ENCODE data around the gene CAMK2A. TPM values are rescaled to one million over a fixed set of nuclear protein-coding genes. Genes with fewer than 3 reads are reported as not detected.

Gene CAMK2A
- 1 to 10 TPM; 1.4 to 6.9 (median 3.6) TPM for total RNA-seq

DNA sequence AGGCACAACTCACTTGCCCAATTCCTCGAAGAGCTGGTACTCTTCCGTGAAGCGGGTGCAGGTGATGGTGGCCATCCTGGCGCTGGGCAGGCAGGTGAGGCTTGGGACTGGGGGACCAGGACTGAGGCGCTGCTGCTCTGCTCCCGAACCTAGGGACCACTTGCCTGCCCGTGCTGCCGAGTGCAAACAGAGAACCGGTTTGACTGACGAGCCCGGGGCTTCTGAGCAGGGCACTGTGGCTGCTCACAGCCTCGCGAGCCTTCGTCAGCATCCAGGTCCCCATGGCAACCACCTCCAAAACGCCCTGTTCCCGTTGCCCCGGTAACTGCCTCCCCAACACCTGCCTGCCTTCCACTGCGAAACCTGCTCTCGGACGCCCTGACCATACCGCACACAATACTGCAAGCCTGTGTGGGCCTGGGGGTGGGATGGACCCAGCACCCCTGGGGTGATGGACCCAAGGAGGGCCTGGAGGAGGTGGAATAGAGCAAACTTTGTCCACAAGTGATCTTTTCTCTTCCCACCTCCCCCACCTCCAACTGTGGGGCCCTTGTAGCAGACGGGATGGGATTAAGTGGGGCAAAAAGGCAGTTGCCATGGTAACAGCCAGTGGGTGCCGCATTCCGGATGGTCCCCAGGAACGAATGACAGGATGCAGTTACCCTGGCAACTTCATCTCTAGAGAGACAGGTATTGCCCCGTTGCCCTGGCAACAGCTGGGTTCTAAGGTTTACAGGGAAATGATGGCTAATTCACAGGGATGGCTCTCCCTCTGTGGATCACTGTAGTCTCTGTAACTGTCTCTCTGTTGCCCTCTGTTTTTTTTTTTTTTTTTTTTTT, at the start of gene CAMK2A:
TSS of gene CAMK2A (minus strand) at position 223 of the 840 bp plus-strand sequence. CDS start at position 75, 148 bp downstream.
- TF ChIP-seq POLR2AphosphoS5 (IDR thresholded peaks at IDR 0.05) (no peak), EP300 (IDR thresholded peaks at IDR 0.05) (no peak), CTCF (IDR thresholded peaks at IDR 0.05) (no peak)
- no peaks in the 10 kb centered on the region for H3K9me3 ChIP-seq
- WGBS, 2 donors (ENCODE audit: low coverage in 1 of 2), result 67 to 72% methylated on average over 4 to 5 of the region's 26 CpGs
- H3K36me3 ChIP-seq, result no peaks in the 10 kb centered on the region
- peaks cover 0 to 2% (median under 1%) of the 10 kb centered on the region in 3 donors for H3K4me1 ChIP-seq
- H3K27ac ChIP-seq, result no peak within 1 kb of the TSS
- no peak for ATAC-seq
- H3K4me3 ChIP-seq, result no peak within 1 kb of the TSS
- peaks cover 11% of the 10 kb centered on the region for H3K27me3 ChIP-seq

DNA sequence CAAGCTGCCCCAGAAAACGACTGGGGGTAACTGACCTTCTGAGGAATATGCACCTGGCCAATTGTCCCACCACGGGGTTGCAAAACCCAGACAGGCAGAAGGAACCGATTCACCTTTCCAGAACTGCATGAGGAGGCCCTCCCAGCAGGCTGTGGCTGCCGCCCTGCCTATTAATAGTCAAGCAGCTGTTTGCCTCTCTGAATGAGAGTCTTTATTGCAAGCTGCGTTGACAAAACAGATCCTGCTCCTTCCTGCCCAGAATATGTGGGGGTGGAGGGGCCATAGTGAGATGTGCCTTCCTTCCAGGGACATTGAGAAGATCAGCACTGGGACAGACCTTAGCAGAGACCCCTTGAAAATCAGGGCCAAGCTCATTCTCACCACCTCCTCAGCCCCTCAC, 49.6 kb upstream of the CAMK2A start:
- H3K27me3 ChIP-seq, result no peaks in the 10 kb centered on the region
- ATAC-seq, result no peak

DNA sequence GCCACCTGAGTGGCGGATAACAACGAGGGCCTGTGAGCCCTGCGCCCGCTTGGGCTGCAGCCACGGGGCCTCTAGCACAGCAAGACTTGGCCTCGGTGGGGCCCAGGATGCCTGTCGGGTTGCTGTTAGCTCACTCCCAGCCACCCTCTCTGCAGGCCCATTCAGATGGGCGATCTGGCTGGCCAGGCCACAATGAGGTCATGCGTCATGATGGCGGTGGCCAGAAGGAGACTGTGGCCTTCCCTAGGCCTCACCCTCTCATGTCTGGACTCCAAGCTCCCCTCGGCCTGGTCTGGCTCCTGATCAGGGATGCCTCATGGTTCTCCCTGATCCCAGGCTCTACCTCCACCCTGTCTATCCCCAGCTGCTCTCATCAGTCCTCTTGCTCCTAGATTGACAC, 49.0 kb upstream of the CAMK2A start:
- no peaks in the 10 kb centered on the region for H3K27me3 ChIP-seq
- WGBS, 2 donors (ENCODE audit: low coverage in 1 of 2), result 63 to 96% methylated on average over 3 of the region's 11 CpGs
- H3K27ac ChIP-seq, result peak overlapping the region in 1 of 4 donors; percentile 10
- no peak for ATAC-seq
- TF ChIP-seq POLR2A (IDR thresholded peaks at IDR 0.05), result no peak
- no peak for TF ChIP-seq EP300 (IDR thresholded peaks at IDR 0.05)
- TF ChIP-seq CTCF (IDR thresholded peaks at IDR 0.05), result no peak
- TF ChIP-seq POLR2AphosphoS5 (IDR thresholded peaks at IDR 0.05), result no peak
- no peaks in the 10 kb centered on the region for H3K4me1 ChIP-seq
- H3K36me3 ChIP-seq, result no peaks in the 10 kb centered on the region
- H3K4me3 ChIP-seq, result no peak overlapping the region
- H3K9me3 ChIP-seq, result no peaks in the 10 kb centered on the region

More for the DNA sequence above, 49.6 kb upstream of the CAMK2A start:
- H3K4me3 ChIP-seq, result no peak overlapping the region
- no peaks in the 10 kb centered on the region for H3K36me3 ChIP-seq
- H3K27ac ChIP-seq, result peak overlapping the region in 1 of 4 donors; percentile 10
- H3K4me1 ChIP-seq, result no peaks in the 10 kb centered on the region
- no peaks in the 10 kb centered on the region for H3K9me3 ChIP-seq
- 90% methylated on average over 2 of the region's 5 CpGs; no CpG with 5 or more reads in 1 of the 2 donors for WGBS, 2 donors (ENCODE audit: low coverage in 1 of 2)
- no peak for TF ChIP-seq EP300 (IDR thresholded peaks at IDR 0.05)
- TF ChIP-seq POLR2A (IDR thresholded peaks at IDR 0.05), result no peak
- no peak for TF ChIP-seq POLR2AphosphoS5 (IDR thresholded peaks at IDR 0.05)
- no peak for TF ChIP-seq CTCF (IDR thresholded peaks at IDR 0.05)

DNA sequence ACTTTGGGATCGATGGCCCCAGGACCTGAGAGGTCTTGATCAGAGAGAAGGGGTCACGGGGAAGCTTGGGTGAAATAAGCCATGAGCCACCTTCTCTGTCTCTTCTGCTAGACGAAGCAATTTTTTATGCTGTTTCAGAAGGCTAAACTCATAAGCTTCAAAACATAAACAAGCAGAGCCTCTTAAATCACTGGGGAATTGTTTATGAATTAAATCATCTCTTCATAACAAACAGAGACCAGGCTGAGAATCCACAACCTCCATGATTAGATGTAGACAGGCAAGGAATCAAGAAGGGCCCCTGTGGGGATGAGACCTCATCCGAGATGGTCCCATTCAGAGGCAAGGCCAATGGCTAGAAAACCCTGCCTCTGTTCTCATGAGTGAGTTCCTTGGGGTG, 46.2 kb upstream of the CAMK2A start:
- H3K4me1 ChIP-seq, result no peaks in the 10 kb centered on the region

More for the DNA sequence above, 46.2 kb upstream of the CAMK2A start:
- 75 to 80% methylated on average over 2 to 4 of the region's 4 CpGs for WGBS, 2 donors (ENCODE audit: low coverage in 1 of 2)
- ATAC-seq, result no peak
- Histone ChIP-seq H3K36me3 (no peaks in the 10 kb centered on the region), H3K27ac (no peak overlapping the region), H3K9me3 (no peaks in the 10 kb centered on the region), H3K27me3 (no peaks in the 10 kb centered on the region), H3K4me3 (no peak overlapping the region)
- no peak for TF ChIP-seq EP300 (IDR thresholded peaks at IDR 0.05)
- TF ChIP-seq POLR2A (IDR thresholded peaks at IDR 0.05), result no peak
- no peak for TF ChIP-seq POLR2AphosphoS5 (IDR thresholded peaks at IDR 0.05)
- TF ChIP-seq CTCF (IDR thresholded peaks at IDR 0.05), result no peak

All from gastroesophageal sphincter (tissue), 4 donors.